Caco-2 (cell line): ENCODE measurements around the gene SLC29A4. TPM values are rescaled to one million over a fixed set of nuclear protein-coding genes. Genes with fewer than 3 reads are reported as not detected.

Experiments
- BruUV-seq: library from RNA; stranded (reverse); fragments of 400-500 nt; replicated peaks from 2 replicates; lab custom pipeline; 2021; lab: Mats Ljungman, UMichigan
- CTCF ChIA-PET: fragments of 300-600 bp; sonication (Branson Sonifier 250); formaldehyde crosslinking; loops from one replicate; lab custom pipeline; 2022; ENCODE audit warnings: antibody characterized with exemption; lab: Charles Lee
- POLR2A ChIA-PET: fragments of 300-600 bp; sonication (Branson Sonifier 250); formaldehyde crosslinking; loops from one replicate; lab custom pipeline; 2022; ENCODE audit warnings: antibody characterized with exemption; lab: Charles Lee
- DNase-seq, 2 experiments: peaks; one replicate each; pipeline versions ENCODE4 v3.0.0 to v3.0.0-alpha.2; 2020 to 2022
- H3K27me3 ChIP-seq: replicated peaks from 2 replicates; pipeline ENCODE4 v1.6.0; 2011; ENCODE audit warnings: low read length; ENCODE audit not compliant: control insufficient read depth, insufficient read depth
- H3K36me3 ChIP-seq: 2 replicates; pipeline ENCODE4 v1.5.1; 2011; ENCODE audit warnings: low read length; ENCODE audit not compliant: control insufficient read depth, insufficient read depth
- H3K4me1 ChIP-seq: fragments of 250-450 bp; sonication (Bioruptor Pico); 2 replicates; pipeline ENCODE4 v1.5.1; 2020; ENCODE audit warnings: mild to moderate bottlenecking
- H3K4me3 ChIP-seq: 2 replicates; pipeline ENCODE4 v1.5.1; 2011; ENCODE audit warnings: low read depth, mild to moderate bottlenecking, control low read depth, low read length
- H3K9me3 ChIP-seq: fragments of 250-450 bp; sonication (Bioruptor Pico); 2 replicates; pipeline ENCODE4 v1.5.1; 2020; ENCODE audit warnings: mild to moderate bottlenecking, moderate library complexity
- H3K27ac Mint-ChIP-seq: one replicate; pipeline ENCODE4 v1.8.0; 2022; ENCODE audit warnings: mixed read lengths; ENCODE audit not compliant: unreplicated experiment
- H3K27me3 Mint-ChIP-seq: one replicate; pipeline ENCODE4 v1.8.0; 2022; ENCODE audit warnings: mixed read lengths; ENCODE audit not compliant: insufficient read depth, unreplicated experiment
- H3K36me3 Mint-ChIP-seq: one replicate; pipeline ENCODE4 v1.8.0; 2022; ENCODE audit warnings: mild to moderate bottlenecking, mixed read lengths; ENCODE audit not compliant: insufficient read depth, unreplicated experiment
- H3K4me1 Mint-ChIP-seq: one replicate; pipeline ENCODE4 v1.8.0; 2022; ENCODE audit warnings: low read depth, mixed read lengths; ENCODE audit not compliant: unreplicated experiment
- H3K4me3 Mint-ChIP-seq: one replicate; pipeline ENCODE4 v1.8.0; 2022; ENCODE audit warnings: mild to moderate bottlenecking, moderate library complexity, mixed read lengths; ENCODE audit not compliant: unreplicated experiment
- H3K9me3 Mint-ChIP-seq: one replicate; pipeline ENCODE4 v1.8.0; 2022; ENCODE audit warnings: mixed read lengths; ENCODE audit not compliant: unreplicated experiment
- CTCF ChIP-seq, 2 experiments: fragments of 200-600 bp in 1 of 2; IDR thresholded peaks; 1 replicate in 1 of 2; 2 replicates in 1 of 2; pipeline versions ENCODE4 v1.5.1 to v1.8.0; 2011 to 2022; ENCODE audit warnings: antibody characterized with exemption in 1 of 2, control low read depth in 1 of 2, inconsistent platforms in 1 of 2, low read depth in 1 of 2, low read length in 1 of 2, mild to moderate bottlenecking in 1 of 2, moderate library complexity in 1 of 2; ENCODE audit not compliant: insufficient read depth in 1 of 2, severe bottlenecking in 1 of 2, unreplicated experiment in 1 of 2
- intact Hi-C: fragments of 100-400 bp; cut with micrococcal nuclease; formaldehyde crosslinking; loops from one replicate; pipeline ENCODE4 v1.10.0; 2022; ENCODE audit not compliant: unreplicated experiment
- total RNA-seq: library from RNA; stranded (reverse); gene quantifications from 2 replicates; pipeline ENCODE4 v1.2.3, GENCODE V29; 2022

Gene SLC29A4
- total RNA-seq, 1 experiment from 2014 or later = 34.6 TPM

- intact Hi-C loops = no loop called here
- Histone ChIP-seq H3K4me3 (no peak overlapping the region), H3K9me3 (no peaks in the 10 kb centered on the region), H3K36me3 (peaks cover 7% of the 10 kb centered on the region), H3K4me1 (no peaks in the 10 kb centered on the region), H3K27me3 (no peaks in the 10 kb centered on the region)
- Mint-ChIP-seq H3K36me3 (peaks cover 58% of the 10 kb centered on the region), H3K27ac (peak overlapping the region; percentile 82), H3K27me3 (no peaks in the 10 kb centered on the region), H3K9me3 (peaks cover 6% of the 10 kb centered on the region), H3K4me3 (no peak overlapping the region), H3K4me1 (no peaks in the 10 kb centered on the region)
- ChIA-PET POLR2A (no interaction called here), CTCF (no interaction called here)
- BruUV-seq = no TSS peak
- no peak for TF ChIP-seq CTCF (IDR thresholded peaks at IDR 0.05; ENCODE audit: insufficient read depth in 1 of 2, low read depth in 1 of 2, low read length in 1 of 2, severe bottlenecking in 1 of 2, unreplicated experiment in 1 of 2)
- no peak for DNase-seq
Measured at GRCh38 chr7:5296611-5297226, 14.0 kb downstream of the SLC29A4 start.

- Mint-ChIP-seq H3K4me1 (no peaks in the 10 kb centered on the region), H3K4me3 (no peak overlapping the region), H3K27me3 (no peaks in the 10 kb centered on the region), H3K27ac (no peak overlapping the region), H3K9me3 (peaks cover 6% of the 10 kb centered on the region), H3K36me3 (peaks cover 82% of the 10 kb centered on the region)
- intact Hi-C loops = no loop called here
- no peaks in the 10 kb centered on the region for H3K4me1 ChIP-seq
- H3K27me3 ChIP-seq = no peaks in the 10 kb centered on the region
- BruUV-seq = no TSS peak
- no peak for TF ChIP-seq CTCF (IDR thresholded peaks at IDR 0.05; ENCODE audit: insufficient read depth in 1 of 2, low read depth in 1 of 2, low read length in 1 of 2, severe bottlenecking in 1 of 2, unreplicated experiment in 1 of 2)
- POLR2A ChIA-PET = no interaction called here
- no peaks in the 10 kb centered on the region for H3K9me3 ChIP-seq
- CTCF ChIA-PET = no interaction called here
- no peak for DNase-seq
- no peak overlapping the region for H3K4me3 ChIP-seq
- H3K36me3 ChIP-seq = no peaks in the 10 kb centered on the region; the same call in 1 of the 2 replicates
Measured at GRCh38 chr7:5300366-5300765, 17.6 kb downstream of the SLC29A4 start.

GRCh38 chr7:5302577-5302976 is 19.8 kb downstream of the SLC29A4 start:
- H3K9me3 Mint-ChIP-seq = no peaks in the 10 kb centered on the region
- no peaks in the 10 kb centered on the region; the same call in 1 of the 2 replicates for H3K36me3 ChIP-seq
- H3K27ac Mint-ChIP-seq = peak overlapping the region; percentile 22
- H3K4me1 Mint-ChIP-seq = no peaks in the 10 kb centered on the region
- no peak for TF ChIP-seq CTCF (IDR thresholded peaks at IDR 0.05; ENCODE audit: insufficient read depth in 1 of 2, low read depth in 1 of 2, low read length in 1 of 2, severe bottlenecking in 1 of 2, unreplicated experiment in 1 of 2)
- no peaks in the 10 kb centered on the region for H3K27me3 ChIP-seq
- CTCF ChIA-PET = no interaction called here
- intact Hi-C loops = no loop called here
- no peaks in the 10 kb centered on the region for H3K27me3 Mint-ChIP-seq
- no peak for DNase-seq
- peaks cover 84% of the 10 kb centered on the region for H3K36me3 Mint-ChIP-seq
- POLR2A ChIA-PET = no interaction called here
- BruUV-seq = no TSS peak
- no peak overlapping the region for H3K4me3 ChIP-seq
- H3K4me3 Mint-ChIP-seq = no peak overlapping the region
- no peaks in the 10 kb centered on the region for H3K9me3 ChIP-seq
- no peaks in the 10 kb centered on the region for H3K4me1 ChIP-seq
